Activated CD4-positive, CD25-positive, alpha-beta regulatory T cell treated with anti-CD3 and anti-CD28 coated beads, Interleukin-2, amount 50 U/mL, for 16 hours (primary cell): ENCODE results near the gene KCNG3.

Experiments used
- DNase-seq: peaks from one replicate; pipeline ENCODE4 v3.0.0-alpha.2; 2020; ENCODE audit warnings: low read depth, low spot score

The KCNG3 gene

GRCh38 chr2:42486145-42486906 is 7.5 kb downstream of the KCNG3 start:
- DNase-seq, result no peak

- DNase-seq, result no peak
Measured at GRCh38 chr2:42480402-42480801, 13.4 kb downstream of the KCNG3 start.

GRCh38 chr2:42474765-42475454 is 18.9 kb downstream of the KCNG3 start:
- DNase-seq, result no peak

GRCh38 chr2:42470706-42471105 is 23.1 kb downstream of the KCNG3 start:
- no peak for DNase-seq

GRCh38 chr2:42464631-42465030 is 29.2 kb downstream of the KCNG3 start:
- DNase-seq, result no peak

DNA sequence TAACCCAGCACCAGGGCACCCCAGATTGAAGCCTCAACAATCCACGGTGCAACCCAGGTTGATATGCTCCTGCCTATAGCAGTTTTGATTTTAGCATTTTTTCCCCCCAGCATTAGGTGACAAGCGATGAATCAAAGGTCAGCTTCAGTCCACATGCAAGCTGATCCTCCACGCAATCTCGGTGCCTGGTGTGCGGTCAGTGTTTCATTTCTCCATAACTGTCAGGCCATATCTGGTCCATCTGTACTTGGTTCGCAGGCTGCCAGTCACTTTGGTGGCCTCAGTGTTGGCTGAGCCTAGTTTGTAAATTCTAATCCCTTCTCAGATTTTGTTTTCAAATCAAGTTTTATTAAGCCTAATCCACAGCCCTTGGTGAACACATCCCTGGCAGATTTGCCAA is 30.2 kb downstream of the KCNG3 start:
- no peak for DNase-seq

DNA sequence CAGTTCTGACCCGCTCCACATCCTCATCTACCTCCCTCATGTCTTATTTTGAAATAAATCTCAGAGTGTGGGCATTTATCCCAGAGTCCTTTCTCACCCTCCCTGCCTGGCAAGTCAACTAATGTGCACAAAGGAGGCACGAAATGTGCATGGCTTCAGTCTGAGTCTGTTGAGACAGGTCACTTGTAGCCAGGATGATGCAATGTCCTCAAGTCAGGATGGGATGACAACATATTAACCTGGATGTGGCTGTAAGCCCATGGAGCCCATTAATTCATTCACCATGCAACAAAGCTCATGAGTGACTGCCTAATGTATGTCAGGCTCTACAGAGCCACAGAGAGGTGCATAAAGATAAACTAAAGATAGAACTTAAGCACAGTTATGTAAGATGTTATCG is 34.5 kb downstream of the KCNG3 start:
- no peak for DNase-seq

- no peak for DNase-seq
Measured at GRCh38 chr2:42458396-42458795, 35.4 kb downstream of the KCNG3 start.

- DNase-seq, result no peak
Measured at GRCh38 chr2:42457011-42457410, 36.8 kb downstream of the KCNG3 start.

GRCh38 chr2:42456126-42456839 is 37.5 kb downstream of the KCNG3 start:
- no peak for DNase-seq

DNA sequence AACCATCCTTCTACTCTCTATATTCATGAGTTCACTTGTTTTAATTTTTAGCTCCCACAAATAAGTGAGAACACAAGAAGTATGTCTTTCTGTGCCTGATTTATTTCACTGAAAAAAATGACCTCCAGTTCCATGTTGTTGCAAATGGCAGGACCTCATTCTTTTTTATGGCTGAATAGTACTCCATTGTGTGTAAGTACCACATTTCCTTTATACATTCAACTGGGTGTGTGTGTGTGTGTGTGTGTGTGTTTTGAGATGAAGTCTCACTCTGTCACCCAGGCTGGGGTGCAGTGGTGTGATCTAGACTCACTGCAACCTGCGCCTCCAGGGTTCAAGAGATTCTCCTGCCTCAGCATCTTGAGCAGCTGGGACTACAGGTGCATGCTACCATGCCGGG is 41.2 kb downstream of the KCNG3 start:
- DNase-seq, result no peak

- no peak for DNase-seq
Measured at GRCh38 chr2:42450136-42450535, 43.6 kb downstream of the KCNG3 start.

DNA sequence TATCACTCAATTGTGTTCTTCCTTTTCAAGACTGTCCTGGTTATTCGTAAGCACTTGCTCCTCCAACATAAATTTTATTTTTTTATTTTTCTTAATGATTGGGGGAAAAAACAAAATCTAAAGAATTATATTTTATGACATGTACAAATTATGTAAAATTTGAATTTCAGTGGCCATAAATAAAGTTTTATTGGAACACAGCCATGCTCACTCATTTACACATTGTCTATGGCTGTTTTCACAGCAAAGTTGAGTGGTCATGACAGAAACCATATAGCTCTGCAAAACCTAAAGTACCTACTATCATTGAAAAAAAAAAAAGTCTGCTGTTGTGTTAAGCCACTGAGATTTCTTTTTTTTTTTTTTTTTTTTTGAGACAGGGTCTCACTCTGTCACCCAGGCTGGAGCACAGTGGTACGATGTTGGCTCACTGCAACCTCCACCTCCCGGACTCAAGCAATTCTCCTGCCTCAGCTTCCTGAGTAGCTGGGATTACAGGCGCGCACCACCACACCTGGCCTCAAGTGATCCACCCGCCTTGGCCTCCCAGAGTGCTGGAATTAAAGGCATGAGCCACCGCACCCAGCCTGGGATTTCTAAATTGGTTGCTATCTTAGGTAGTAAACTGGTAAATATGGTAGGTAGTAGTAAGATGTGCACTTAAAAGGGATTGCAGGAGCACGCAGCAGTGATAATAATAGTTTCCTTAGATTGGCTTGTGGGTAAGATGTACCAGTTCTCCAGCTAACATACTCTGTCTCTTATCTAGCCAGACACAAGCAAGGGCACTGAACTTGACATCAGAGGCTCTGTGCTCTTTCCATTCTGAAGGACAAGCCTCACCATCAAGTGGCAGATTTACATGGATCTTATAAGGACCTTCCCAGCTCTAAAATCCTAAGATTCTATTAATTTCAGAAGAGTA is 44.4 kb downstream of the KCNG3 start:
- DNase-seq, result no peak

DNA sequence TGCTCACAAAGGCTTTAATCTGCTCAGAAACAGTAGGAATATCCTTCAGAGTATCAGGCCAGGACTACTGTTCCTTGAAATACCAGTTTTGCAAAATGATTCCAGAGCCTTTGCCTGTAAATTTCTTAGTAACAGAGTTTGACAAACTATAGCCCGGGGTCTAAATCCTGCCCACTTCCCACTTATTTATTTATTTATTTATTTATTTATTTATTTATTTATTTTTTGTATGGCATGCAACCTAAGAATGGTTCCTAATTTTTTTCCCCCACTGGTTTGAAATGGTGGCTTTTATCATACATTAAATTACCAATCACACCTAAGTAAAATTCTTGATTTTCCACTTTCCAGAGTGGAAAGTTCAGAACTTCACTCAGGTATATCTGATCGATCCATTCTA is 45.6 kb downstream of the KCNG3 start:
- no peak for DNase-seq

GRCh38 chr2:42446503-42447271 is 47.1 kb downstream of the KCNG3 start:
- no peak for DNase-seq

DNA sequence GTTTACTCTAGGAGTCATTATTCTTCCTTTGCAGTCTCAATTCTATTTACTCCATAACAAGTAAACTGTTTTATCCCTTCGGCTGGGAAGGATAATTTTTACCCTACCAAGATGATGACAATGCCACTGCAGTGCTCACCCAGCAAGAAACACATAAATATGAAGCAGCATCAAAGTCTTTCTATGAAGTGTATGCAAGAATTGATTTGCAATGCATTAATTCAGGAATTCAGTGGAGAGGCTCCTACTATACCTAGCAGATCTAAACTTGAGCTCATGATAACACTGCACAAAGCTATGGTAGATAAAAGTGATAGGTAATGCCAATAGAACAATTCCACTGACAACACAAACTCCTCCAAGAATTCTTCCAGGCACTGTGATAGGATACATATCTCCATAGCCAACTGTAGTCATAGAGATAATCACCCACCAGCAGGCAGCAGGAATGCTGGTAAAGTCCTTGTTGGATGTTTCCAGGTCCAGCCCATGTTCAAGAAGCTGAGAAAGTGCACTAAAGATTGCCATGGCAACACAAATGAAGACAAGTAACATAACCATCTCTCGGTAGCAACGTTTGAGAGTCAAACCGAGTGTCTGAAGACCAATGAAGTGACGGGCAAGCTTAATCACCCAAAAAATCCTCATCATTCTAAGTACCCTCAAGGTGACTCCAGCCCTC is 49.9 kb downstream of the KCNG3 start:
- DNase-seq, result no peak

- DNase-seq, result no peak
Measured at GRCh38 chr2:42442774-42443173, 51.0 kb downstream of the KCNG3 start.

DNA sequence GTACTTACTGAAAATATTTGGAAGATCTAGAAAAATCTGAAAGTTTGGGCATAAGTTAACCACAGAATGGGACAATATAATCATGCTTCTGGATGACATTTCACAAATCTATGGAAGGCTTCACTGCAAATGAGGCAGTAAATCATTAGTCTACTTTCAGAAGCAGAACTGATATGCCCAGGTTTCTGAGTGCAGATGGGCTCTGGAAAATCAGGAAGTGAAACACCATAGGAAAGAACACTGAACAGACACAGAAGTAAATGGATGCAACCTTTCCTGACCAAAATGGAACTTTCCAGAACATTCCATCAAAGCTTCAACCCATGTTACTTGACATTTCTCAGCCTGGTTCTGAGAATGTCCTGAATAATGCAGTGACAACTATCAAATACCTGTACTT is 55.1 kb downstream of the KCNG3 start:
- no peak for DNase-seq

GRCh38 chr2:42436370-42436769 is 57.4 kb downstream of the KCNG3 start:
- DNase-seq, result no peak

- DNase-seq, result no peak
Measured at GRCh38 chr2:42435628-42436027, 58.2 kb downstream of the KCNG3 start.
